ENCODE measurements around the gene ZNF879. TPM values are rescaled to one million over a fixed set of nuclear protein-coding genes. Genes with fewer than 3 reads are reported as not detected.

ZNF879 gene
- 10.4 and 10.6 TPM in 2 replicates for total RNA-seq (ENCODE audit: low replicate concordance)

DNA sequence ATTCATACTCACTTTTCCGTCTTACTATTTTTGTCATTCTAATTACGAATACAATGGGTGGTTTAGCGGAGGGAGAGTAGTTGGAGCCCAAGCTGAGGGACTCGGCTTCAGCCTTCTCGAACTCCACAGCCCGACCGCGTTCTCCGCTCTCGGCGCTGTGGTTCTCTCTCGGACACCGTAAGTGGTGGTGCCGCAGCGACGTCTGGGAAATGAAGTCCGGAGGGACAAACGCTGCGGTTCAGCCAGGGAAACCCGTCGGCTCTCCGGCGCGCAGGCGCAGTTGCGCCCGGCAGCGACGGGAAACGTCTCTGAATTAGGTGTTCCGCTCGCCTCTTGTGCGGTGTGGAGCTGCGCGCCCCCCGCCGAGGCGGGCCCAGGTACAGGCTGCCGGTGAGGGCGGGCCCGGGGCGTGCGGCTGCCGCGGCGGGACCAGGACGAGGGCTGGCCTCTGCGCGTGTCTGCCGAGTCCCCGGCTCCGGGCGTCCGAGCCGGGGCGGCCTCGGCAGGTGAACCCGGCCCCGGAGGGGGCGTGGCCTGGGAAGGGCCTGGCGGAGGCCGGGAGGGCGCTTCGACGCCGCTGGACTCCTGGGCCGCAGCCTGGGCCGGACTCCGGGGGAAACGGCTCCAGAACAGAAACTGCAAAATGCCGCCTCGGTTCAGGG, at the start of gene ZNF879:
TSS of gene ZNF879 (plus strand) at position 277 of the 662 bp plus-strand sequence. CDS start 1,201 bp downstream, outside the sequence.
- H4K20me1 ChIP-seq (ENCODE audit: low read depth) = no peaks in the 10 kb centered on the region
- H3K27ac Mint-ChIP-seq = peak within 1 kb of the TSS; percentile 26
- H3K27me3 Mint-ChIP-seq (ENCODE audit: insufficient read depth, low read depth) = no peaks in the 10 kb centered on the region
- H3K27ac ChIP-seq = no peak within 1 kb of the TSS
- peaks cover 60% of the 10 kb centered on the region for H3K9me3 Mint-ChIP-seq
- DNase-seq (ENCODE audit: low spot score) = peak; percentile 97
- H3F3A ChIP-seq (ENCODE audit: low read depth) = no peaks in the 10 kb centered on the region
- TF ChIP-seq EZH2phosphoT487 (IDR thresholded peaks at IDR 0.05) (no peak), CTCF (IDR thresholded peaks at IDR 0.05) (no peak), EZH2 (IDR thresholded peaks at IDR 0.05) (no peak)
- peak within 1 kb of the TSS; percentile 77 for H3K4me2 ChIP-seq
- no peaks in the 10 kb centered on the region for H3K27me3 ChIP-seq
- peak within 1 kb of the TSS; percentile 68 for H3K4me3 ChIP-seq
- H3K9ac ChIP-seq = no peak within 1 kb of the TSS
- peaks cover 26% of the 10 kb centered on the region for H3K36me3 Mint-ChIP-seq
- peaks cover 2% of the 10 kb centered on the region for H3K4me1 Mint-ChIP-seq
- no peaks in the 10 kb centered on the region for H3K4me1 ChIP-seq
- peak within 1 kb of the TSS; percentile 88 for H2AFZ ChIP-seq (replicated peaks)
- no peaks in the 10 kb centered on the region for H3K79me2 ChIP-seq (ENCODE audit: low read depth)
- no peaks in the 10 kb centered on the region for H3K36me3 ChIP-seq
- H3K9me3 ChIP-seq (ENCODE audit: low read depth) = peaks cover 7% of the 10 kb centered on the region
- H3K4me3 Mint-ChIP-seq = peak within 1 kb of the TSS; percentile 88

DNA sequence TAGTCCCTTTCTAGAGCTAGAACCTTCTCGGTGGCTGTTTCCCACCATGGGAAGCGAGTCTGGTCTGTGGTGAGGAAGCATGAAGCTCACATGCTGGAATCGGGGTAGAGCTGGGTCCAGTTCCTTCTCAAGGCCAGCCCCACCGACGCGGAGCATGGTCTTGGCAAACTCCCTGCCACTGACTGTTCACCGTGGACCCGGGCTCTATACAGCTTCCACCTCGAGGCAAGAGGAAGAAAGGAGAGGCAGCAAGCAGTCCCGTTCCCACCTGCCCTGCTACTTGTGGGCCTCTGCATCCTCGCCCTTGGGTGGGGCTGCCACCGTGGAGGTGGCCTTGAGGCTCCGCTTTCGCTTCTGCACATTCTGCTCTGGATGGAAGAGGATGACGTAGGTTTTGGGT, 42.2 kb upstream of the ZNF879 start:
- Histone ChIP-seq H2AFZ (replicated peaks) (no peak overlapping the region), H3F3A (ENCODE audit: low read depth) (no peaks in the 10 kb centered on the region), H3K27ac (no peak overlapping the region), H3K27me3 (no peaks in the 10 kb centered on the region), H3K4me1 (no peaks in the 10 kb centered on the region), H3K36me3 (no peaks in the 10 kb centered on the region), H3K4me2 (no peak overlapping the region), H3K9ac (no peak overlapping the region), H4K20me1 (ENCODE audit: low read depth) (no peaks in the 10 kb centered on the region), H3K9me3 (ENCODE audit: low read depth) (peaks cover 7% of the 10 kb centered on the region), H3K79me2 (ENCODE audit: low read depth) (no peaks in the 10 kb centered on the region), H3K4me3 (no peak overlapping the region)
- no peak overlapping the region for H3K27ac Mint-ChIP-seq
- no peak for DNase-seq (ENCODE audit: low spot score)
- H3K4me1 Mint-ChIP-seq = no peaks in the 10 kb centered on the region
- peaks cover 68% of the 10 kb centered on the region for H3K9me3 Mint-ChIP-seq
- no peak for TF ChIP-seq CTCF (IDR thresholded peaks at IDR 0.05)
- no peak for TF ChIP-seq EZH2phosphoT487 (IDR thresholded peaks at IDR 0.05)
- TF ChIP-seq EZH2 (IDR thresholded peaks at IDR 0.05) = no peak
- peaks cover 11% of the 10 kb centered on the region for H3K27me3 Mint-ChIP-seq (ENCODE audit: insufficient read depth, low read depth)
- no peak overlapping the region for H3K4me3 Mint-ChIP-seq
- no peaks in the 10 kb centered on the region for H3K36me3 Mint-ChIP-seq

GRCh38 chr5:178982941-178983340, 40.7 kb upstream of the ZNF879 start:
- Histone ChIP-seq H3F3A (ENCODE audit: low read depth) (no peaks in the 10 kb centered on the region), H2AFZ (replicated peaks) (no peak overlapping the region), H3K36me3 (no peaks in the 10 kb centered on the region), H3K79me2 (ENCODE audit: low read depth) (no peaks in the 10 kb centered on the region), H3K27ac (no peak overlapping the region), H3K27me3 (no peaks in the 10 kb centered on the region), H3K9ac (no peak overlapping the region), H3K4me1 (no peaks in the 10 kb centered on the region), H4K20me1 (ENCODE audit: low read depth) (no peaks in the 10 kb centered on the region), H3K4me2 (no peak overlapping the region), H3K9me3 (ENCODE audit: low read depth) (peaks cover 6% of the 10 kb centered on the region), H3K4me3 (no peak overlapping the region)
- Mint-ChIP-seq H3K9me3 (peaks cover 65% of the 10 kb centered on the region), H3K27me3 (ENCODE audit: insufficient read depth, low read depth) (peaks cover 11% of the 10 kb centered on the region), H3K4me3 (no peak overlapping the region), H3K27ac (no peak overlapping the region), H3K36me3 (no peaks in the 10 kb centered on the region), H3K4me1 (no peaks in the 10 kb centered on the region)
- DNase-seq (ENCODE audit: low spot score) = no peak
- TF ChIP-seq CTCF (IDR thresholded peaks at IDR 0.05) (no peak), EZH2 (IDR thresholded peaks at IDR 0.05) (no peak), EZH2phosphoT487 (IDR thresholded peaks at IDR 0.05) (no peak)
